ENCODE measurements around the gene SH3D19. TPM values are rescaled to one million over a fixed set of nuclear protein-coding genes. Genes with fewer than 3 reads are reported as not detected.

Gene SH3D19
- total RNA-seq, 1 donor from 2014 or later: 39.3 TPM

DNA sequence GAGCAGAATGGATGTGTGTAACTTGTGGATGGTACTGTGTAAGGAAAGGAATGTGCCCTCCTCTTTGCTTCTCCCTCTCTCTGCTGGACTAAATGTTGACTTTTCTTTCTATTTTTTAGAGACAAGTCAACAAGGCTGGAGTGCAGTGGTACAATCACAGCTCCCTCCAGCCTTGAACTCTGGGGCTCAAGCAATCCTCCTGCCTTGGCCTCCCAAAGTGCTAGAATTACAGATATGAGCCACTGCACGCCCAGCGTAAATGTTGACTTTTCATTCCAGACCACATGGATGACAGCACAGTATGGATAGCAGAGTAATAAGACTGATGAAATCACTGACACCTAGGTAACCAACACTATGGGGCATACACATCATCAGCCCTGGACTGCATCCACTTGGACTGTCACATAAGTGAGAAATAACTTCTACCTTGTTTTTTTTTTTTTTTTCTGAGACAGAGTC lies 231.1 kb downstream of the SH3D19 start:
- H3F3A ChIP-seq (ENCODE audit: low read depth): no peaks in the 10 kb centered on the region
- H2AFZ ChIP-seq (replicated peaks): no peak overlapping the region
- H3K27me3 ChIP-seq: no peaks in the 10 kb centered on the region
- no peaks in the 10 kb centered on the region for H3K79me2 ChIP-seq (ENCODE audit: low read depth)
- Mint-ChIP-seq H3K4me3 (no peak overlapping the region), H3K27me3 (ENCODE audit: insufficient read depth, low read depth) (peaks cover 5% of the 10 kb centered on the region), H3K36me3 (no peaks in the 10 kb centered on the region), H3K27ac (no peak overlapping the region), H3K9me3 (no peaks in the 10 kb centered on the region), H3K4me1 (no peaks in the 10 kb centered on the region)
- H3K36me3 ChIP-seq: no peaks in the 10 kb centered on the region
- H3K9me3 ChIP-seq (ENCODE audit: low read depth): no peaks in the 10 kb centered on the region
- H3K4me1 ChIP-seq: no peaks in the 10 kb centered on the region
- TF ChIP-seq, protein P1, sequence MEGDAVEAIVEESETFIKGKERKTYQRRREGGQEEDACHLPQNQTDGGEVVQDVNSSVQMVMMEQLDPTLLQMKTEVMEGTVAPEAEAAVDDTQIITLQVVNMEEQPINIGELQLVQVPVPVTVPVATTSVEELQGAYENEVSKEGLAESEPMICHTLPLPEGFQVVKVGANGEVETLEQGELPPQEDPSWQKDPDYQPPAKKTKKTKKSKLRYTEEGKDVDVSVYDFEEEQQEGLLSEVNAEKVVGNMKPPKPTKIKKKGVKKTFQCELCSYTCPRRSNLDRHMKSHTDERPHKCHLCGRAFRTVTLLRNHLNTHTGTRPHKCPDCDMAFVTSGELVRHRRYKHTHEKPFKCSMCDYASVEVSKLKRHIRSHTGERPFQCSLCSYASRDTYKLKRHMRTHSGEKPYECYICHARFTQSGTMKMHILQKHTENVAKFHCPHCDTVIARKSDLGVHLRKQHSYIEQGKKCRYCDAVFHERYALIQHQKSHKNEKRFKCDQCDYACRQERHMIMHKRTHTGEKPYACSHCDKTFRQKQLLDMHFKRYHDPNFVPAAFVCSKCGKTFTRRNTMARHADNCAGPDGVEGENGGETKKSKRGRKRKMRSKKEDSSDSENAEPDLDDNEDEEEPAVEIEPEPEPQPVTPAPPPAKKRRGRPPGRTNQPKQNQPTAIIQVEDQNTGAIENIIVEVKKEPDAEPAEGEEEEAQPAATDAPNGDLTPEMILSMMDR (IDR thresholded peaks at IDR 0.05): no peak
- TF ChIP-seq EZH2phosphoT487 (IDR thresholded peaks at IDR 0.05) (no peak), EZH2 (IDR thresholded peaks at IDR 0.05) (no peak)
- DNase-seq (ENCODE audit: low spot score): no peak
- H3K27ac ChIP-seq: no peak overlapping the region
- no peak overlapping the region for H3K9ac ChIP-seq
- no peak overlapping the region for H3K4me2 ChIP-seq
- H3K4me3 ChIP-seq: no peak overlapping the region
- no peaks in the 10 kb centered on the region for H4K20me1 ChIP-seq (ENCODE audit: low read depth)

DNA sequence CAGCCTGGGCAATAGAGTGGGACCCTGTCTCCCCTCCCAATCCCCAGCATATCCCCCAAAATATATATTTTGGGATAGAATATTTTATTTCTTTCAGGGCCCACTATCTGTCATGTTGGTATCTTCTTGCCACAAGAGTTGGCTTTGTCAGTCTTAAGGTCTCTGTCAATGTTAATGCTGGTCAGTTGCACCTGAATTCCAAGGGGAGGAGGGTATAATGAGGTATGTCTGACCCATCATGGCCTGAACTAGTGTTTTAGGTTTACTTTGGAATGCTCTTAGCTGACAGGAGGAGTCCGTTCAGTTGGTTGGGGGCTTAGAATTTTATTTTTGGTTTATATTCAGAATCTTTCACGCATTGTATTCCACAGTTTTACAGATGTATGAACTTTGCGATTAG lies 232.2 kb downstream of the SH3D19 start:
- no peak overlapping the region for H3K4me3 ChIP-seq
- H3K27me3 Mint-ChIP-seq (ENCODE audit: insufficient read depth, low read depth): peaks cover 2% of the 10 kb centered on the region
- H3K9ac ChIP-seq: no peak overlapping the region
- H3K27me3 ChIP-seq: no peaks in the 10 kb centered on the region
- TF ChIP-seq, protein P1 (IDR thresholded peaks at IDR 0.05): no peak
- TF ChIP-seq EZH2phosphoT487 (IDR thresholded peaks at IDR 0.05) (no peak), EZH2 (IDR thresholded peaks at IDR 0.05) (no peak)
- H3K36me3 Mint-ChIP-seq: no peaks in the 10 kb centered on the region
- H4K20me1 ChIP-seq (ENCODE audit: low read depth): no peaks in the 10 kb centered on the region
- H2AFZ ChIP-seq (replicated peaks): no peak overlapping the region
- H3K4me1 Mint-ChIP-seq: no peaks in the 10 kb centered on the region
- no peaks in the 10 kb centered on the region for H3K36me3 ChIP-seq
- H3K4me2 ChIP-seq: no peak overlapping the region
- H3K9me3 ChIP-seq (ENCODE audit: low read depth): no peaks in the 10 kb centered on the region
- no peak overlapping the region for H3K27ac ChIP-seq
- no peak overlapping the region for H3K27ac Mint-ChIP-seq
- no peak for DNase-seq (ENCODE audit: low spot score)
- no peak overlapping the region for H3K4me3 Mint-ChIP-seq
- H3K9me3 Mint-ChIP-seq: no peaks in the 10 kb centered on the region
- H3F3A ChIP-seq (ENCODE audit: low read depth): no peaks in the 10 kb centered on the region
- H3K4me1 ChIP-seq: no peaks in the 10 kb centered on the region
- no peaks in the 10 kb centered on the region for H3K79me2 ChIP-seq (ENCODE audit: low read depth)

DNA sequence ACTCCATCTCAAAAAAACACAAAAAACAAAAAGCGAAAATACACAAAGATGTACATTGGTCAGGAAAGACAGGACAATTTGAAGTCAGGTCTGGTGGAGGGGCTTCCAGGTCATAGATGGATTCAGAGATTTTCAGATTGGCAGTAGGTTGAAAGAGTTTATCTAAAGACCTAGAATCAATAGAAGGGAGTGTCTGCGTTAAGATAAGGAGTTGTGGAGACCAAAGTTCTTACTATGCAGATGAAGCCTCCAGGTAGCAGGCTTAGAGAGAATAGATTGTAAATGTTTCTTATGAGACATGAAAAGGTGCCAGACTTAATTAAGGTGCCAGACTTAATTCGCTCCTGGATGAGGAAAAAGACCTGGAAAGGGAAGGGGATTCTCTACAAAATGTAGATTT lies 232.9 kb downstream of the SH3D19 start:
- no peak overlapping the region for H2AFZ ChIP-seq (replicated peaks)
- TF ChIP-seq, protein P1 (IDR thresholded peaks at IDR 0.05): no peak
- TF ChIP-seq EZH2 (IDR thresholded peaks at IDR 0.05) (no peak), EZH2phosphoT487 (IDR thresholded peaks at IDR 0.05) (no peak)
- no peak for DNase-seq (ENCODE audit: low spot score)
- no peaks in the 10 kb centered on the region for H4K20me1 ChIP-seq (ENCODE audit: low read depth)
- H3F3A ChIP-seq (ENCODE audit: low read depth): no peaks in the 10 kb centered on the region
- Mint-ChIP-seq H3K9me3 (no peaks in the 10 kb centered on the region), H3K4me3 (no peak overlapping the region), H3K4me1 (no peaks in the 10 kb centered on the region), H3K27ac (no peak overlapping the region), H3K36me3 (no peaks in the 10 kb centered on the region), H3K27me3 (ENCODE audit: insufficient read depth, low read depth) (peaks cover 2% of the 10 kb centered on the region)
- no peaks in the 10 kb centered on the region for H3K36me3 ChIP-seq
- H3K4me1 ChIP-seq: no peaks in the 10 kb centered on the region
- no peak overlapping the region for H3K27ac ChIP-seq
- no peak overlapping the region for H3K4me2 ChIP-seq
- H3K79me2 ChIP-seq (ENCODE audit: low read depth): no peaks in the 10 kb centered on the region
- no peaks in the 10 kb centered on the region for H3K9me3 ChIP-seq (ENCODE audit: low read depth)
- no peak overlapping the region for H3K9ac ChIP-seq
- H3K4me3 ChIP-seq: no peak overlapping the region
- H3K27me3 ChIP-seq: no peaks in the 10 kb centered on the region
